Measurements from ENCODE around the gene CCNG1. TPM values are rescaled to one million over a fixed set of nuclear protein-coding genes. Genes with fewer than 3 reads are reported as not detected.

The CCNG1 gene
- total RNA-seq, 4 donors from 2014 or later = 155 to 203 (median 187) TPM

- TF ChIP-seq, protein P1, sequence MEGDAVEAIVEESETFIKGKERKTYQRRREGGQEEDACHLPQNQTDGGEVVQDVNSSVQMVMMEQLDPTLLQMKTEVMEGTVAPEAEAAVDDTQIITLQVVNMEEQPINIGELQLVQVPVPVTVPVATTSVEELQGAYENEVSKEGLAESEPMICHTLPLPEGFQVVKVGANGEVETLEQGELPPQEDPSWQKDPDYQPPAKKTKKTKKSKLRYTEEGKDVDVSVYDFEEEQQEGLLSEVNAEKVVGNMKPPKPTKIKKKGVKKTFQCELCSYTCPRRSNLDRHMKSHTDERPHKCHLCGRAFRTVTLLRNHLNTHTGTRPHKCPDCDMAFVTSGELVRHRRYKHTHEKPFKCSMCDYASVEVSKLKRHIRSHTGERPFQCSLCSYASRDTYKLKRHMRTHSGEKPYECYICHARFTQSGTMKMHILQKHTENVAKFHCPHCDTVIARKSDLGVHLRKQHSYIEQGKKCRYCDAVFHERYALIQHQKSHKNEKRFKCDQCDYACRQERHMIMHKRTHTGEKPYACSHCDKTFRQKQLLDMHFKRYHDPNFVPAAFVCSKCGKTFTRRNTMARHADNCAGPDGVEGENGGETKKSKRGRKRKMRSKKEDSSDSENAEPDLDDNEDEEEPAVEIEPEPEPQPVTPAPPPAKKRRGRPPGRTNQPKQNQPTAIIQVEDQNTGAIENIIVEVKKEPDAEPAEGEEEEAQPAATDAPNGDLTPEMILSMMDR (IDR thresholded peaks at IDR 0.05; ENCODE audit: low read depth) = no peak
Measured at GRCh38 chr5:163404364-163405173, 32.8 kb upstream of the CCNG1 start.

DNA sequence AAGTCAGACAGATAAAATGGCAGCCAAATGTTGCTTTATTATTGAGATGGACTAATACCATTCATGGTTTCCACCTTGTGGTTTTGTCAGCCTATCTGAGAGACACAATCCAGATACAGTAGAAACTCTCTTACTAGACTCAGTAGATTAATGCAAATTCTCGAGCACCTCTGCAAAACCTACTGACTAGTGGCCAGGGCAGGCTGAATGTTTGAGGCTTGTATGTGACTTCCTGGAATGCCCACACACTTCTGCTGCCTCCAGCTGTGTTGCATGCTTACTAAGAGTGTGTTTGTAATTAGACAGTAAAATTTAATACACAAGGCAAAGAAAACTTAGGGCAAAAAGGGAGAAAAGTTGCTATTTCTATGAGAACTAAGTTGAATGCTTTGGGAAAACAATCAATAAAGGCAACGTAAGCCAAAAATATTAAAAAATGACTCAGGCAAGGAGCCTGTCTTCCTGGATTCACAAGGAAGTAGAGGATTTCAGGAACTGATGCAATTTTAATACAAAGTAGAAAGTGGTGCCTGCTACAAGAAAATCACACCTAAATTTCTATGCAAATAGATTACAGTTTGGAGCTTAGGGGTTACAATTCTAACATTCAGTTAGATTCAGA is 30.2 kb upstream of the CCNG1 start:
- TF ChIP-seq, protein P1 (IDR thresholded peaks at IDR 0.05; ENCODE audit: low read depth) = no peak

DNA sequence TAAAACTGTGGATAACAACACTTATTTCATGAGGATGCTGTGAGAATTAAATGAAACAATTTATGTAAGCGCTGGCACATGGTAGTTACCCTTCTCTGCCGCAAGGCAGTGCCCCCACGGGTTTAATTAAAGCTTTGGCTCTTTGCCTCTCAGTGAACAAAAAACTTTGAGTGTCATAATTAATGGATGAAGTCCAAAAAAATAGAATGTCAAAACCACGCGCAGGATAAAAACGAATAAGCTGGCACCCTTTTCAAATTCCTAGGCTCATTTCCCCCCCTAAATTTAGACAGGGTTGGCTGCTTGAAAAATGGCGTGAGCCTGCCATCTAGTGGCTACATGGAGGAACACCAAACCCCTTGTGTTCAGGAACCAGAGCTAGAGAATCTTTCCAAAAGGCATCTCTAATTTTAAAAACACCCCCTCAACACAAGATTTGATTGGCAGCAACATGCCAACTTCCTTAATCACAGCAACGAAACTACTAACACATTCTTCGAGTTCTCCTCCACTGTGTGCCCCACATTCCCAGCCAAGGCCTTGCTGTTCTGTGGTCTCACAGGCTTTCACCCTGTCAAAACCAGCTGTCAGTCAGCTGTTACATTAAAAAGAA is 29.0 kb upstream of the CCNG1 start:
- TF ChIP-seq, protein P1 (IDR thresholded peaks at IDR 0.05; ENCODE audit: low read depth) = no peak

GRCh38 chr5:163409384-163409783 is 28.0 kb upstream of the CCNG1 start:
- TF ChIP-seq, protein P1 (IDR thresholded peaks at IDR 0.05; ENCODE audit: low read depth) = no peak

- TF ChIP-seq, protein P1 (IDR thresholded peaks at IDR 0.05; ENCODE audit: low read depth) = no peak
Measured at GRCh38 chr5:163410505-163410904, 26.9 kb upstream of the CCNG1 start.

DNA sequence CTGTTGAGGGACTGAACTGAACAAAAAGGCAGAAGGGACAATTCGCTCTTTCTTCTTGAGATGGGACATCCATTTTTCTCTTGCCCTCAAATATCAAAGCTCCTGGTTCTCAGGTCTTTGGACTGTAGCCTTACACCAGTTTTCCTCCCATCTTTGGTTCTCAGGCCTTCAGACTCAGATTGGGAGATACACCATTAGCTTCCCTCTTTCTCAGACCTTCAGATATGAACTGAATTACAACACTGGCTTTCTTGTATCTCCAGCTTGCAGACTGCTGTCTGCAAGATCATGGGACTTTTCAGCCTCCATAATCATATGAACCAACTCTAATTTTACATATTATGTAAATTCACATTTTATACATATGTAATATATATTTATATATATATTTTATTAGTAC is 12.6 kb upstream of the CCNG1 start:
- TF ChIP-seq, protein P1 (IDR thresholded peaks at IDR 0.05; ENCODE audit: low read depth) = no peak

DNA sequence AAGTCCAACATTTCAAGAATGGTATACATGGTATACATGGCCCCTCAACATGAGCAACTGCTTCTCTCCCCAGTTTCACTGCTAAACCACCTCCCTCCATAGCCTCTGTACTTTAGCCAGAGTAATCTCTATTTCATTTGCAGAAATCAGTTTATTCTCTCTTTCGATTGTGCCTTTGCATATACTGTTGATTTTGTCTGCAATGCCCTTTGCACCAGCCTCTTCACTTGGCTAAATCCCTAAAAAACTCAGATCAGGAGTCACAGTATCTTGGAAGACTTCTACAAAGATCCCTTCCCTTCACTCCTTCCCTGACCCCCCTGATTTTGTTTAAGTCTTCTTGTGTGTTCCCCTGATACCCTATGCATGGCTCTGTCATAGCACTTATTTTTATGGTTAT is 4.9 kb upstream of the CCNG1 start:
- TF ChIP-seq, protein P1 (IDR thresholded peaks at IDR 0.05; ENCODE audit: low read depth) = no peak
